Measurements from ENCODE around the gene MEGF9. TPM values are rescaled to one million over a fixed set of nuclear protein-coding genes. Genes with fewer than 3 reads are reported as not detected.

MEGF9 gene
- total RNA-seq, 1 donor from 2014 or later, result 5.0 TPM

- Mint-ChIP-seq H3K27me3 (ENCODE audit: low read depth) (no peaks in the 10 kb centered on the region), H3K4me3 (ENCODE audit: low read depth) (no peak overlapping the region), H3K4me1 (ENCODE audit: low read depth) (peaks cover 27% of the 10 kb centered on the region), H3K9me3 (no peaks in the 10 kb centered on the region), H3K27ac (no peak overlapping the region), H3K36me3 (ENCODE audit: low read depth) (peaks cover 3% of the 10 kb centered on the region)
- DNase-seq (ENCODE audit: low spot score), result no peak
- intact Hi-C loops (cut with micrococcal nuclease), result no loop called here
These were observed 23.9 kb downstream of the MEGF9 start for GRCh38 chr9:120690372-120690771.

GRCh38 chr9:120689860-120690259 lies 24.4 kb downstream of the MEGF9 start:
- no peak overlapping the region for H3K4me3 Mint-ChIP-seq (ENCODE audit: low read depth)
- no peak for DNase-seq (ENCODE audit: low spot score)
- intact Hi-C loops (cut with micrococcal nuclease), result no loop called here
- peaks cover 24% of the 10 kb centered on the region for H3K4me1 Mint-ChIP-seq (ENCODE audit: low read depth)
- peaks cover 3% of the 10 kb centered on the region for H3K36me3 Mint-ChIP-seq (ENCODE audit: low read depth)
- H3K27ac Mint-ChIP-seq, result no peak overlapping the region
- H3K9me3 Mint-ChIP-seq, result no peaks in the 10 kb centered on the region
- H3K27me3 Mint-ChIP-seq (ENCODE audit: low read depth), result no peaks in the 10 kb centered on the region

DNA sequence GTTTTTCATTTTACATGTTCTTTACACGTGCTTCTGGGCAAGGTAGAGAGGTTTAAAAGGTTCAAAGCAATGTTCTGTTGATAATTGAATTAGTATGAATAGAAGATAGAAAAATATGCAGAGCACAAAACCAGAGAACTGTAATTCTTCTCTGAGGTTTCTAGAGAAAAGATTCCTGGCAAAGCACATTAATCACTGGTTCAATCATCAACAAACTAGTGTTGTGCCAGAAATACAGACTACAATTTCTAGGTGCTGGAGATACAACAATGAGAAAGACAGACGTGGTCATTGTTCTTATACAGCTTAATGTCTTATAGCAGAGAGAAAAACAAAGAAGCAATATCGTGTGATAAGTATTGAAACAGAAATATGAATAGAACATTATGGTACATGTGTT lies 25.5 kb downstream of the MEGF9 start:
- no peak overlapping the region for H3K4me3 Mint-ChIP-seq (ENCODE audit: low read depth)
- intact Hi-C loops (cut with micrococcal nuclease), result no loop called here
- peaks cover 13% of the 10 kb centered on the region for H3K4me1 Mint-ChIP-seq (ENCODE audit: low read depth)
- no peak overlapping the region for H3K27ac Mint-ChIP-seq
- DNase-seq (ENCODE audit: low spot score), result no peak
- H3K9me3 Mint-ChIP-seq, result no peaks in the 10 kb centered on the region
- H3K36me3 Mint-ChIP-seq (ENCODE audit: low read depth), result peaks cover 3% of the 10 kb centered on the region
- H3K27me3 Mint-ChIP-seq (ENCODE audit: low read depth), result no peaks in the 10 kb centered on the region

DNA sequence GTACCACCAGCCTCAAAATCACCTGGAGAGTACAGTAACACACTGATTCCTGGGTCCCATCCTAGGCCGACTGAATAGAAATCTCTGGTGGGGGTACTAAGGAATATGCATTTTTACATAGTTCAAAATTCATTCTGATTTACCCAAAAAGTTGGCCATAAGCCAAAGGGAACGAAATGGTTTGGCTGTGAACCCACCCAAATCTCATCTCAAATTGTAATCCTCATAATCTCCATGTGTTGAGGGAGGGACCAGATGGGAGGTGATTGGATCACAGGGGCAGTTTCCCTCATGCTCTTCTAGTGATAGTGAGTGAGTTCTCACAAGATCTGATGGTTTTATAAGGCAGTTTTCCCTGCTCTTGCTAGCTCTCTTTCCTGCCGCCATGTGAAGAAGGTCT lies 31.1 kb downstream of the MEGF9 start:
- no peaks in the 10 kb centered on the region for H3K9me3 Mint-ChIP-seq

DNA sequence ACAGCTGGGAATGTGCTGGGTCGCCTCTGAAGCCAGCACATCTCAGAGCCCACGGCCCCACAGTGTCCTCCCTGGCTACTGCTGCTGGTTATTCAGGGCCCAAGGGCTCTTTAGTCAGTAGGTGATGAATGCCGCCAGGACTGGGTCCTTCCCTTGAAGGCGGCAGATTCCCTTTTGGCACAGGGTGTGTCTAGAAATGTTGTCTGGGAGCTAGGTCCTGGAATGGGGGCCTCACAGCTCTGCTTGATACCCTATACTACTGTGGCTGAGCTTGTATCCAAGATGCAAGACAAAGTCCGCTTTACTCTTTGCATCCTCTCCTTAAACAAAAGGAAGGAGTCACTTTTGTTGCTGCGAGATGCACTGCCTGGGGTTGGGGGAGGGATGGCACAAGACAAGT lies 33.1 kb downstream of the MEGF9 start:
- intact Hi-C loops (cut with micrococcal nuclease), result no loop called here
- no peak overlapping the region for H3K27ac Mint-ChIP-seq
- no peak overlapping the region for H3K4me3 Mint-ChIP-seq (ENCODE audit: low read depth)
- no peak for DNase-seq (ENCODE audit: low spot score)
- H3K9me3 Mint-ChIP-seq, result no peaks in the 10 kb centered on the region
- H3K36me3 Mint-ChIP-seq (ENCODE audit: low read depth), result peaks cover 4% of the 10 kb centered on the region
- H3K4me1 Mint-ChIP-seq (ENCODE audit: low read depth), result no peaks in the 10 kb centered on the region
- H3K27me3 Mint-ChIP-seq (ENCODE audit: low read depth), result no peaks in the 10 kb centered on the region

More for the DNA sequence above, 31.1 kb downstream of the MEGF9 start:
- Mint-ChIP-seq H3K27ac (no peak overlapping the region), H3K4me1 (ENCODE audit: low read depth) (no peaks in the 10 kb centered on the region), H3K4me3 (ENCODE audit: low read depth) (no peak overlapping the region), H3K27me3 (ENCODE audit: low read depth) (no peaks in the 10 kb centered on the region), H3K36me3 (ENCODE audit: low read depth) (peaks cover 4% of the 10 kb centered on the region)
- no peak for DNase-seq (ENCODE audit: low spot score)
- intact Hi-C loops (cut with micrococcal nuclease), result no loop called here

- Mint-ChIP-seq H3K36me3 (ENCODE audit: low read depth) (peaks cover 4% of the 10 kb centered on the region), H3K27ac (no peak overlapping the region), H3K4me3 (ENCODE audit: low read depth) (no peak overlapping the region), H3K9me3 (no peaks in the 10 kb centered on the region), H3K4me1 (ENCODE audit: low read depth) (no peaks in the 10 kb centered on the region), H3K27me3 (ENCODE audit: low read depth) (no peaks in the 10 kb centered on the region)
- intact Hi-C loops (cut with micrococcal nuclease), result no loop called here
- DNase-seq (ENCODE audit: low spot score), result no peak
These were observed 33.7 kb downstream of the MEGF9 start for GRCh38 chr9:120680579-120680978.

DNA sequence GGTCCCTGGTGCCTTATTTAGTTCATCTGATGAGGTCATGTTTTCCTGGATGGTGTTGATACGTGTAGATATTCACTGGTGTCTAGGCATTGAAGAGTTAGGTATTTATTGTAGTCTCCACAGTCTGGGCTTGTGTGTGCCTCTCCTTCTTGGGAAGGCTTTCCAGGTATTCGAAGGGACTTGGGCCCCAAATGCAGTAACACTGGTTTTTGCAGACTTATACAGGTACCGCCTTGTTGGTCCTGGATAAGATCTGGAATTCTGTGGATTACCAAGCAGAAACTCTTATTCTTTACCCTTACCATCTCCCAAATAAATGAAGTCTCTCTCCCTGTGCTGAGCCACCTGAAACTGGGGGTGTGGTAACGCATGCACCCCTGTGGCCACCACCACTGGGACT lies 34.1 kb downstream of the MEGF9 start:
- Mint-ChIP-seq H3K4me3 (ENCODE audit: low read depth) (no peak overlapping the region), H3K27me3 (ENCODE audit: low read depth) (no peaks in the 10 kb centered on the region), H3K4me1 (ENCODE audit: low read depth) (no peaks in the 10 kb centered on the region), H3K9me3 (no peaks in the 10 kb centered on the region), H3K36me3 (ENCODE audit: low read depth) (peaks cover 4% of the 10 kb centered on the region), H3K27ac (no peak overlapping the region)
- DNase-seq (ENCODE audit: low spot score), result no peak
- intact Hi-C loops (cut with micrococcal nuclease), result no loop called here

DNA sequence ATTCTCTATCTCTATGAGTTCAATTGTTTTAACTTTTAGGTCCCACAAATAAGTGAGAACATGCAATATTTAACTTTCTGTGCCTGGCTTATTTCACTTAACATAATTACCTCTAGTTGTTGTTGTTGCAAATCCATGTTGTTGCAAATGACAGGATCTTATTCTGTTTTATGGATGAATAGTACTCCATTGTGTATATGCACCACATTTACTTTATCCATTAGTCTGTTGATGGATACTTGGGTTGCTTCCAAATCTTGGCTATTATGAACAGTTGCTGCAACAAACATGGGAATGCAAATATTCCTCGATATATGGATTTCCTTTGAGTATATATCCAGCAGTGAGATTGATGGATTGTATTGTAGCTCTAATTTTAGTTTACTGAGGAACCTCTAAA lies 36.3 kb downstream of the MEGF9 start:
- DNase-seq (ENCODE audit: low spot score), result no peak
- Mint-ChIP-seq H3K27ac (no peak overlapping the region), H3K9me3 (no peaks in the 10 kb centered on the region), H3K36me3 (ENCODE audit: low read depth) (peaks cover 4% of the 10 kb centered on the region), H3K4me3 (ENCODE audit: low read depth) (no peak overlapping the region), H3K27me3 (ENCODE audit: low read depth) (no peaks in the 10 kb centered on the region), H3K4me1 (ENCODE audit: low read depth) (no peaks in the 10 kb centered on the region)
- intact Hi-C loops (cut with micrococcal nuclease), result no loop called here

GRCh38 chr9:120676767-120677402 lies 37.4 kb downstream of the MEGF9 start:
- DNase-seq (ENCODE audit: low spot score), result no peak
- Mint-ChIP-seq H3K9me3 (no peaks in the 10 kb centered on the region), H3K4me3 (ENCODE audit: low read depth) (no peak overlapping the region), H3K27me3 (ENCODE audit: low read depth) (no peaks in the 10 kb centered on the region), H3K4me1 (ENCODE audit: low read depth) (no peaks in the 10 kb centered on the region), H3K27ac (no peak overlapping the region), H3K36me3 (ENCODE audit: low read depth) (peaks cover 4% of the 10 kb centered on the region)
- intact Hi-C loops (cut with micrococcal nuclease), result no loop called here

DNA sequence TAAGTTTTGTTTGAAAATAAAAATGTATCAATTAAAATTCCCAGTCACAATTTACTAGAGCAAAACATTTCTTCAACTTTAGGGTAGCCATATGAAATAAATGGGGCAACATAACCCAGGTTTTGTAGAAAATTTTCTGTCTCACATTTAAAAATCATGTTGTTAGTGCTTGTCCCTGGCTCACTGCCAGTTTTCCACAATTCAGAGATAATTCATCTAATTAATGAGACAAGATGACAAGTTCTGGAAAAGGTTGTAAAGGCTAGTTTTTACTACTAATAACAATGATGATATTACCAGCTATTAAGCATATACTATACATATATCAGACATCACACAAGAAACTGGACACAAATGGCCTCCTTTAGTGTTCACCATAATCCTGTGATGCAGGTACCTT lies 45.9 kb downstream of the MEGF9 start:
- H3K27ac Mint-ChIP-seq, result no peak overlapping the region
- intact Hi-C loops (cut with micrococcal nuclease), result no loop called here
- no peaks in the 10 kb centered on the region for H3K36me3 Mint-ChIP-seq (ENCODE audit: low read depth)
- no peaks in the 10 kb centered on the region for H3K9me3 Mint-ChIP-seq
- H3K4me3 Mint-ChIP-seq (ENCODE audit: low read depth), result no peak overlapping the region
- H3K4me1 Mint-ChIP-seq (ENCODE audit: low read depth), result no peaks in the 10 kb centered on the region
- no peak for DNase-seq (ENCODE audit: low spot score)
- peaks cover 11% of the 10 kb centered on the region for H3K27me3 Mint-ChIP-seq (ENCODE audit: low read depth)

GRCh38 chr9:120663950-120664349 lies 50.3 kb downstream of the MEGF9 start:
- Mint-ChIP-seq H3K9me3 (no peaks in the 10 kb centered on the region), H3K27me3 (ENCODE audit: low read depth) (peaks cover 5% of the 10 kb centered on the region), H3K27ac (no peak overlapping the region), H3K4me3 (ENCODE audit: low read depth) (no peak overlapping the region), H3K36me3 (ENCODE audit: low read depth) (no peaks in the 10 kb centered on the region), H3K4me1 (ENCODE audit: low read depth) (no peaks in the 10 kb centered on the region)
- intact Hi-C loops (cut with micrococcal nuclease), result no loop called here
- no peak for DNase-seq (ENCODE audit: low spot score)

DNA sequence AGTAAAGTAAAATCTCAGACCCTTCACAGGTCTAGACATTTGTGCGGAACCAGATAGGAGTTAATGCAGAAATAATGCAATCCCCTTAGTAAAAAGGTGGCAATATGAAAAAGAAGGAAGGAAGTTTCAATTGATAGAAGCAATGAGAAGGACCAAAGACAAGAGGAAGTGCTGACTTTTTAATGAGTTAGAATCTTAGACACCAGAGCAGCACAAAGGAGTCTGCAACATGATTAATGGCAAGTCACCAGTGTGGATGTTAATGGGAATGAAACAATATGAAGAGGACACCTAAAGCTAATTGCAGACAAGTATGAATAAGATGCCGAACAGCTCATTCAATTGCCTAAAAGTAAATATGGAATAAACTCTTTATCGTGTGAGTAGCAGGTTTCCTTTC lies 50.9 kb downstream of the MEGF9 start:
- Mint-ChIP-seq H3K36me3 (ENCODE audit: low read depth) (no peaks in the 10 kb centered on the region), H3K4me3 (ENCODE audit: low read depth) (no peak overlapping the region), H3K9me3 (no peaks in the 10 kb centered on the region), H3K27ac (no peak overlapping the region), H3K27me3 (ENCODE audit: low read depth) (peaks cover 5% of the 10 kb centered on the region), H3K4me1 (ENCODE audit: low read depth) (no peaks in the 10 kb centered on the region)
- intact Hi-C loops (cut with micrococcal nuclease), result no loop called here
- no peak for DNase-seq (ENCODE audit: low spot score)

DNA sequence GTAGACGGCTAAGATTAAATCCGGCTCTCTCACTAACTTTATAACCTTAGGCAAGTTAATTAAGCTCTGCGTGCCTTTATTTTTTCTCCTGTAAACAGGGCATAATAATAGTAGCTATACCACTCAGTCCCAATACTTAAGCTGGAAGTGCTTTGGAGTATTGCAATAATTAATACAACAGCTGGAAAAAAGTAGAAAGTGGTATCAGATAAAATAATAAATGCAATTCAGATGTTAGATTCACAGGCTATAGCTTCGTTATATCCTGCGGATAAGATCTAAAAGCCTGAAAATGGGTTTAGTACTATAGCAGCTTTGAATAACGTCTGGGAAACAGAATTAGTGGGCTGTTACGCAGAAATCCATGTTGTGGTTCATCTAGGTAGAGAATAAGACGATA lies 51.8 kb downstream of the MEGF9 start:
- no peak for DNase-seq (ENCODE audit: low spot score)
- Mint-ChIP-seq H3K9me3 (no peaks in the 10 kb centered on the region), H3K27ac (no peak overlapping the region), H3K36me3 (ENCODE audit: low read depth) (no peaks in the 10 kb centered on the region), H3K4me3 (ENCODE audit: low read depth) (no peak overlapping the region), H3K27me3 (ENCODE audit: low read depth) (peaks cover 5% of the 10 kb centered on the region), H3K4me1 (ENCODE audit: low read depth) (no peaks in the 10 kb centered on the region)
- intact Hi-C loops (cut with micrococcal nuclease), result no loop called here

DNA sequence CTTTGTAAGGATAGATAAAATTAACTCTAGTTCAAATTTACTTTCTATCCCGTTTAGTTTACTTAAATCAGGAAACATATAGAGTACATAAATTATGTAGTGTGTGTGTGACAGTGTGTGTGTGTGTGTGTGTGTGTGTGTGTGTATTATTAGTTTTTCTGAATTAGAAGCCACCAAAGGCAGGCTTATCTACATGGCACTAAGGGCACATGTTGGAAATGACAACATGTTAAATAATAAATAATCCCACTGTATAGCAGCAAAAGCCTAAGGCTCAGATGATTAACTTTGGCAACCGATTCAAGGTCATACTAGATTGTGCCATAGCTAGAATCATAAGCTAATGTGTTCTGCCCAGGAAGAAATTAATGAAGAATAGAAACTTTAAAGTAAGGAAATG lies 54.6 kb downstream of the MEGF9 start:
- no peak for DNase-seq (ENCODE audit: low spot score)
- Mint-ChIP-seq H3K36me3 (ENCODE audit: low read depth) (no peaks in the 10 kb centered on the region), H3K9me3 (no peaks in the 10 kb centered on the region), H3K27ac (no peak overlapping the region), H3K27me3 (ENCODE audit: low read depth) (no peaks in the 10 kb centered on the region), H3K4me3 (ENCODE audit: low read depth) (no peak overlapping the region), H3K4me1 (ENCODE audit: low read depth) (peaks cover 6% of the 10 kb centered on the region)
- intact Hi-C loops (cut with micrococcal nuclease), result no loop called here

All from activated T-helper 2 cell treated with anti-CD3 and anti-CD28 coated beads, Interferon-gamma antibody, Interleukin-2, Interleukin-4, amounts not matched to agents 10 μg/mL and 5 μg/mL and 100 μg/mL, durations not matched to agents 14 hours and 24 hours and 36 hours (primary cell).